NCI-H1092 (cell line): ENCODE data around the gene TTI1.

Experiments
- DNase-seq: peaks from one replicate; lab custom pipeline; 2025; lab: John Stamatoyannopoulos, UW

TTI1 gene

GRCh38 chr20:37987602-37988290 lies 45.5 kb downstream of the TTI1 start:
- DNase-seq: no peak

DNA sequence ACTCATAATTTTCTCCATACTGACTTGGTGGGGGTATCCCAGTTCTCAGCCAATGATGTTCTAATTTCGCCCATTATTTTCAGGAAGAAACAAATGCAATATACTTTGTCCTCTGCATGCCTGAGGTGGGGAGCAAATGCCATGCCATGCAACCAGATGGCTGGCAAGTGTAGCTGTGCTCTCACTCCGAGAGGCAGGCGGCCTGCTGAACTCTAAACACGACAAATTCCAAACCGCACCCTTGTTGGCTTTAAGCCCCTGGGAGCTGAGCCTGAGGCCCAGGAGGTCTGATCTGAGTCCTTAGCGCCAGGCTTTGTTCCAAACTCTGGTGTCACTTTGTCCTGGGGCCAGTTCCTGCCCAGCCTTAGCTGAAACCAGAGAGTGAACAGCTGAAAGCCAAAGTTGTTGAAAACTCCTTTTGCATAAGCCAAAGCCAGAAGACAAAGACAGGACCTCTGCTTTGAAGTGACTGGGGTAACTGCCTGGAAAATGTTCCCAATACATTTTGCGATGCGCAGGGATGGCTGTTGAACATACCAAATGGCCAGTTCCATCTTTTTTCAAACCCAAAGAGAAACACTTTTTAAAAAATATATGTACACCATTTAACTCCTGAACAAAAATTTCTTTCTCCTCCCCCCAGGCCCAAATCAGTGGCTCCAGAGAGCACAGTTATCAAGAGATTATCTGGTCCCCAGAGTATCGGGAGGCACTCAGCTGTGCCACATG lies 46.2 kb downstream of the TTI1 start:
- no peak for DNase-seq

- no peak for DNase-seq
These were observed 47.0 kb downstream of the TTI1 start for GRCh38 chr20:37986044-37986858.

DNA sequence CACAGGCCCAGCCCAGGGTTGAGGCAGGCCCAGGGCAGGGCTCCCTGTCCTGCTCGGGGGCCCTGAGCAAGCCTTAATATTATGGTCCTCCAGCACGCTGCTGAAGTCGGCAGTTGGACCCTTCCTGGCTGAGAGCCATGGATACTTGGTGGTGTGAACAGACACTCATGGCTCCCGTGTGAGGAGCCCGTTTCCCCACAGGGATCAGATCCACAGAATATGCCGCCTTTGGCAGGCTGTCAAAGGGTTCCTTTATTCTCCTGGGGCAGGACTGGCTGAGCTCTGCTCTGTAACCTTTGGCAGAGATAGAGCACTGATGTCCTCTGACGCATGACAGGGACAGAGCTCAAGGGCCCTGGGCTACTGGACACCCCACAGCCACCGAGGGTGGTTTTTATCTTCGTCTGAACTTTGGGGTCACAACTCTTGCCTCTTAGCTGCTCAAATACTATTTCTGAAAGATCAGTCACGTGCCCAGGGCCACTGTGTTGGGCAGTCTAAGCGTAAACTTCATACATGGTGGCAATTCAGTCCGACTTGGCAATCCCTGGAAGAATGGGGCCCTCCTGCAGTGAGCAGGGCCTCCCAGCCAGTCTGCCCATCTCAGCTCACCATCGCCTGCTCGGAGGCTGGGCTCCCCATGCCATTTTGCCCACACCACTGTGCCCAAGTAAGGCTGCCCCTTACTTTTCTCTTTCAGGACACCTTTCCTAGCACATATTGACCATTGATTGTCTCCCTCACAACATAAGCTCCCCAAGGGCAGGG lies 49.1 kb downstream of the TTI1 start:
- peak; percentile 93 for DNase-seq

DNA sequence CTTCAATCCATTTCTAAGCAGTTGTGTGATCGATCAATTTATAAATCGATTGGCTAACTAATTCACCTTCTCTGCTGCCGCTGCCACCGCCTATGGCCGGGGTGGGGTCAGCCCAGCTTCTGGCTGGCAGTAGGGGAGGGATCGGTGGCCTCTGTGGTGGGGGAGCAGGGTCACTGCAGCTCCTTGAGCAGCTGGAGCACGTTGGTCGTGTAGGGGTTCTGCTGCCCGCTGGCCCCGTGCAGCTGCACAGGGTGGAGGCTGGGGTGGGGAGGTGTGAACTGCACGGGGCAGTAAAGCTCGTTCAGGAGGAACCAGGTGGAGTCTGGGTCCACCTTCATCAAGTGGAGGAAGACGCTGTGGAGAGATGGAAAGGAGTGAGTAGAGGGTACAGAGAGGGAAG lies 50.0 kb downstream of the TTI1 start:
- no peak for DNase-seq

- DNase-seq: no peak
These were observed 51.7 kb downstream of the TTI1 start for GRCh38 chr20:37981568-37981967.

- DNase-seq: no peak
These were observed 52.4 kb downstream of the TTI1 start for GRCh38 chr20:37980876-37981275.

DNA sequence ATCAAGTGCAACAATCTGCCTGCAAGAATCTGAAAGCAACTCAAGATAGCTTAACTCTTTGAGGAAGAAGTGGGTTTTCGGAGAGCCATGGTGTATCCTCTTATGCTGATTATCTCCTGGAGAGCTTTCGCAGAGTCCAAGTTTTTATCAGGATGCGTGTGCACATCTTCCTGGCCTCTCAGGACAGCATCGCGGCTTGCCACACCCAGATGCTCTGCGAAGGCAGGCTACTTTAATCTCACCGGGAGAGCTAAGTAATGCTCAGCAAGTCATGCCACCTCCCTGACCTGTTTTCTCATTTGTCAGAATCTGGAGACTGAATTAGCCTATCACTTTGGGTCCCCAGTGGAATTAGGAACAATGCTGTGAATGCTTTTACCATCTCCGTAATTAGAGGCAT lies 52.9 kb downstream of the TTI1 start:
- no peak for DNase-seq

DNA sequence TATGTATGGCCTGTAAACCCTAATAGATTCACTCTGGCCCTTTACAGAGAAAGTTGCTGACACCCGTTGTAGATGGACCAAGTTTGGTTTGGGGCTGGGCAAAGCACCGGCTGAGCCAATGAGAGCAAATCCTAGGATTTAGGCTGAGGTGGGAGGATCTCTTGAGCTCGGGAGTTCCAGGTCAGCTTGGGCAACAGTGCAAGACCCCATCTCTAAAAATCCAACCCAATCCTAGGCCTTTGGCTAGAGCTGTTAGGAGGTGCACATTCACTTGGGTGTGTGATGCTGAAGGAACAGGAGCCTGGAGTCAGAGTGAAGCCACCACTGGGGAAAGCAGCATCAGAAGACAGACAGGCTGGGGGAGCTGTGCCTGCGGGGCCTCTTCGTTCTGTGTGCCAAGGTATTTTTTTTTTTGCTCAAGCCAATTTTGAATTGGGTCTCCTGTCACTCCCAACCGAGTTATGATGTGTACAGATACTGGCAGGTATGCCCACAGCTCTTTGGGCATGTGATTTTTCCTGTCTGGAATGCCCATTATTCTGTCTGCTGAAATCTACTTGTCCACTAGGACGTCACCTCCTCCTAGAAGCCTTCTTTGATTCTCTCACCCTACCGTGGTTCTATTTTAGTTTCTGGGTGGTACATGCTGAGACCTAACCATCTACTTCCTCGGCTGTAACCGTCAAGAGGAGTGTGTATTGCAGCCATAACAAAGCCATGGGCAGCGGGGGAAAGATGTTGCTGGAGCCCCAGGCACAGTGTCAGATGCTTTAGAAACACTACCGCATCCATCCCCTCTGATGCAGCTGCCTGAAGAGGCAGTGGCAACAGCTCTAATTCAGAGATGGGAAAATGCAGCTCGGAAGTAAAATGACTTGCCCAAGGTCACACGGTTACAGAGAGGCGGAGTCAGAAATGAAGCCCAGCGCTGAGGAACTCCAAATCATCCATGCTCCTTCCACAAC lies 54.0 kb downstream of the TTI1 start:
- DNase-seq: no peak

DNA sequence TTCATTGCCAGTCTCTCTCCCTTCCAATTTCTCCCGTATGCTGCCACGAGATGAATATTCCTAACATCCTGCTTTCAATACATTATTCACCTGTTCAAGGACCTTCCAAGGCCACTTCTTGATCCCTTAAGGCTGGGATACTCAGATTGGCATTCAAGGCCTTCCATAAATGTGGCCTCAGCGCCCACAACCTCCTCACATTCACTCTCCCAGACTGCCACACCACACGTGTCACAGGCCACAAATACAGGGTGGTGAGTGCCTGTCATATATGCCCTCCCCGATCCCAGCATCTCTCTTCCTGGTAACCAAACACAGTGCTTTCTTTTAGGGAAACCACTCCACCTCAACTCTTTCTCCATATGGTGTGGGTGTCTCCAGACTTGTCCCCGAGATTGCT lies 55.5 kb downstream of the TTI1 start:
- DNase-seq: no peak

GRCh38 chr20:37977338-37977737 lies 55.9 kb downstream of the TTI1 start:
- no peak for DNase-seq

- no peak for DNase-seq
These were observed 56.4 kb downstream of the TTI1 start for GRCh38 chr20:37976887-37977286.

GRCh38 chr20:37973059-37973910 lies 60.0 kb downstream of the TTI1 start:
- DNase-seq: no peak

- no peak for DNase-seq
These were observed 60.8 kb downstream of the TTI1 start for GRCh38 chr20:37972256-37973058.

DNA sequence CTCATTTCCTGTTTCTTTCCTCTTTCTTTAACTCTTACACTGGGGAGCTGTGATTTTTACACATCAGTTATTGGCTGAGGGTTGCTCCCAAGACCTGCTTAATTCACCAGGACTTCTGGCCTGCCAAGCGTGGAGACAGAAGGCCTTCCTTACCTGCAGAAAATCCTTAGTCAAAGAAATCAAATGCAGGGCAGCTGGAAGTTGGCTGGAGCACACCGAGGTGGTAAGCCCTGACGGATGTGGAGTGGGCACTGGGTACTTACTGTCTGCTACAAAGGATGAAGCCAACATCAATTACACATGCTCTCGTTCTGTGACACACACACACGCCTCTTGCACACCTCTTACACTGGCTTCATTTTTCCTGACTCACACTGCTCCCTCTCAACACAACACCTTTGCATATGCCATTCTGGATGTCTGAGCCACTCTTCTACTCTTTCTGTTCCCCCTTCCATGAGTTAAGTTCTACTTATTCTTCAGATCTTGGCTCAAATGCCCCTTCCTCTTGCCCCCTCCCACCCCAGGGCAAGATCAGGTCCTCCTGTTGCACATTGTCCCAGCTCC lies 61.6 kb downstream of the TTI1 start:
- no peak for DNase-seq

DNA sequence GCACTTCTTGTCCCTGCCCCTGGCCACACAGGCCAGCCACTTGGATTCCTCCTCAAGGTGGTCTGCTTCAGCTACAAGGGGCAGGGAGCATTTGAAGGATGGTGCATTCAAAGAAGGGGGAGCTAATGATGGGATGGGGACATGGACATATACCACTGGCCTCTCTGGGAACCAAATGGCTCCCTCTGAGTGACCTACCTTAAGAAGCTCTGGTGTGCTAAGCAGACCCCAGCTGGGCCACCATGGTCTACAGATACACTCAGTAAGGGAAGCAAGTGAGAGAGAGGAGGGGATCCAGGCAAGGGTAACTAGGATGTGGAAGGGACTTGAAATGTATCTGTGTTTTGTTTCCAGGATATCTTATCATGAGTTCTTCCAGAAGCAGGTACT lies 62.4 kb downstream of the TTI1 start:
- DNase-seq: no peak

DNA sequence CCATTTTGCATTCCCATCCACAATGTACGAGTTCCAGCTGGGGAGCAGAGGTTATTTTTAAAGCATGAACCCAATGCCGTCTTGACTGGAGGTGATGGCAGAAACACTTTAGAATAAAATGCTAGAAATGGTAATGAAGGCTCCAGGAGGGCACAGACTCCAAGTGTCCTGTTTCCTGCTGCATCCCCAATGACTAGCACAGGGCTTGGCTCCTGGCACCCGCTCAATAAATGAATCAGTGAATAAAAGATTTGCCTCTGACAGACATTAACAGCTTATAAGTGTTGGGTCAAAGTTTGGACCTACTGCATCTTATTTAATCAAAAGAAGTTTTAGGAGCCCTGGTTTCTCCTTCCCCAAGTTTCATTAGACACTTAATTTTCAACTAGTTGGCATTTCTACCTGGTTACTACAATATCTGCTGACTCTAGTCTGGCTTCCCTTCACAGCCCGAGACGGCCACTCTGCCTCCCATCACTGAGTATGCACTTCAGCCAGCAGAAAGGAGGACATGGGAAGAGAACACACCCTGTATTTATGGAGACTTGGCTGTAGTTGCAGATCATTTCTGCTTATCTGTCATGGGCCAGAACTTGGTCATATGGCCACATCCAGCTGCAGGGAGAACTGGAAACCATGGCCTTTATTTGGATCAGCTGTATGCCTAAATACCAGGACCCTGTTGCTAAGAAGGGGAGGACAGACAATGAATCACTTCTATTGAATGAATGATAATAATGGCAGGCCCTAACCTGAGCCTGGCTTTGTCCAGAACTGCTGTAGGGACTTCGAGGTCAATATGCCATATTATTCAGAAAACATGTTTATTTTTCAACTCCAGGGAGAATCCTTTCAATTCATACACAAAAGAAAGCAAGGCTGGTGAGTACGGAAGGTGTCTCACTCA lies 63.1 kb downstream of the TTI1 start:
- no peak for DNase-seq
